GM12801 (cell line): Measurements from ENCODE around the gene ADRA2C.

Source experiments
- TF ChIP-seq, protein P1 (sequence below): IDR thresholded peaks from one replicate; pipeline ENCODE4 v1.5.1; 2011; ENCODE audit warnings: control low read depth; ENCODE audit not compliant: insufficient read length; ENCODE audit errors: extremely low read depth

The ADRA2C gene

DNA sequence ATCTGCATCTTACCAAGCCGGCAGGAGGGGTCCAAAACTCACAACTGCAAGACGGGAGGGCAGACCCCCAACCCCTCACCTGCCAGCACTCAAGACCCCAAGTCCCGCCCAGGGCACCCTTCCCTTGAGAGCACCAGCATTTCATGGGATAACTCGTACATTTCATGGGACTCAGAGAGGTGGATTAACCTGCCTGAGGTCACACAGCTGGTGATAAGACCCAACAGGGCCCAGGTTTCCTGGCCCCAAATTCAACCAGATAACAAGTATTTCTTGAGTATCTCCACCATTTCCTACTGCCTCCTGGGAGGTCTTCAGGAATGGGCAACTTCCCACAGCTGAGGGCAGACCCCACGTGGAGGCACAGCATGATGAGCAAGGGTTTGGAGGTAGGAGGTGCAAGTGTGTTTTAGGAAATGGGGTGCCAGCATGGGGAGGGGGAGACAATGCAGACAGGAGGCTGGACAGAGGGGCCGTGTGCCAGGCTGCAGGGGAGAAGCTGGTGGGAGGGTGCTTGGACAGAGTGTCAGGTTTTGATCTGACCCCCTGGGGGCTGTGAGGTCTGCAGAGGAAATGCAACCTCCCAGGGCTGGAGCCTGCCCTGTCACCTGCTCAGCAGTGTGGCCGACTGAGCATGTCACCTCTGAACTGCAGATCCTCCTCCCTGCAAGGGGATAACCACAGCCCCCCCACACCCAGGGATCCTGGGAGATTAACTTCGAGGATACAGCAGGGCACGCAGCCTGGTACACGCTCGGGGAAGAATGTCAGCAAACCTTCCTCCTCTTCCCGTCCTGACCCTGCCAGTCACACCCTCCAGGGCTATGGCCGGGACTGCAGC is 4.4 kb downstream of the ADRA2C start:
- TF ChIP-seq, protein P1, sequence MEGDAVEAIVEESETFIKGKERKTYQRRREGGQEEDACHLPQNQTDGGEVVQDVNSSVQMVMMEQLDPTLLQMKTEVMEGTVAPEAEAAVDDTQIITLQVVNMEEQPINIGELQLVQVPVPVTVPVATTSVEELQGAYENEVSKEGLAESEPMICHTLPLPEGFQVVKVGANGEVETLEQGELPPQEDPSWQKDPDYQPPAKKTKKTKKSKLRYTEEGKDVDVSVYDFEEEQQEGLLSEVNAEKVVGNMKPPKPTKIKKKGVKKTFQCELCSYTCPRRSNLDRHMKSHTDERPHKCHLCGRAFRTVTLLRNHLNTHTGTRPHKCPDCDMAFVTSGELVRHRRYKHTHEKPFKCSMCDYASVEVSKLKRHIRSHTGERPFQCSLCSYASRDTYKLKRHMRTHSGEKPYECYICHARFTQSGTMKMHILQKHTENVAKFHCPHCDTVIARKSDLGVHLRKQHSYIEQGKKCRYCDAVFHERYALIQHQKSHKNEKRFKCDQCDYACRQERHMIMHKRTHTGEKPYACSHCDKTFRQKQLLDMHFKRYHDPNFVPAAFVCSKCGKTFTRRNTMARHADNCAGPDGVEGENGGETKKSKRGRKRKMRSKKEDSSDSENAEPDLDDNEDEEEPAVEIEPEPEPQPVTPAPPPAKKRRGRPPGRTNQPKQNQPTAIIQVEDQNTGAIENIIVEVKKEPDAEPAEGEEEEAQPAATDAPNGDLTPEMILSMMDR, result no peak

GRCh38 chr4:3771164-3771809 is 5.1 kb downstream of the ADRA2C start:
- TF ChIP-seq, protein P1, result no peak

DNA sequence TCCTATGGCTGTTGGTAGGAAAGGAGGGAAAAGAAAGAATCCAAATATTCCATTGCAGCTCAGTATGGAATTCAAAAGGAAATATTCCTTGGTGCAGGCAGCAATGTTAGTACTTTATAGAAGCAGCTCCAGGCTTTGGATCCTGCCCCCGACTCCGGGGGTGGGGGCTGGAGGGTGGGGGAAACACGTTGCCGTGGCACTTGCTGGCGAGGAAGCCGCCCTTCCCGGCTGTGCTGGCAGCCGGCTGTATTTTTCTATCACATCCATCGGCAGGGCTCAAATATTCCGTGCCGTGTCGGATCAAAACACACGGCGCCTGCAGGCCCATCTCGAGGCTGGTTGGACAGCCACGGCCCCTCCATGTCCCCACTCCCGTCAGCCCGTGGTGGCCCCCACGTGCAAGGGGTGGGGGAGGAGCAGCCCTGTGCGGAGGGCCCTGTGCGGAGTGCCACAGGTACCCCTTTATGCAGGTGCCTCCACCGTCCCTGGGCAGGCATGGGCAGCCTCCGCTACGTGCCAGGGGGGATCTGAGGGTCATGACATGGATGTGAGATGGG is 5.8 kb downstream of the ADRA2C start:
- TF ChIP-seq, protein P1, result no peak

GRCh38 chr4:3772632-3773031 is 6.4 kb downstream of the ADRA2C start:
- TF ChIP-seq, protein P1, result no peak

DNA sequence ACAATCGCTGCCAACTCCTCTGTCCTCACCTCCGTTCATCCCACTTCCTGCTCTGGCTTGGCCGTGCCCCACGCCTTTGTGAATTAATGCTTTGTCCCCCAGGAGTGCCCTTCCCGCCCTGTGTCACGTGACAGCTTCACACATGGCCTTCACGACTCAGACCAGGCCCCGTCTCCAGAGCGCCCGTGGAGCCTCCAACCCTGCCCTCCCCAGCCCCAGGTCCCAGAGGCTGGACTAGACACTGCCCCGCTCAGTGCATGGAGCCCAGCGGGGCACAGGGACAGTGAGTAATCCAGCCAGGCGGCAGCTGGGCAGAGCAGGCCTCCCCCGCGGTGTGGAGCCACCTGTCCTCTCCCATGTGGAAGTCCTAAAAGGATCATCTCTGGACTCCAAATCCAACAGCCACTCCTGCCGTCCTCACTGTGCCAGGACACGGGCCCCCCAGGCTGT is 7.4 kb downstream of the ADRA2C start:
- TF ChIP-seq, protein P1, result no peak

DNA sequence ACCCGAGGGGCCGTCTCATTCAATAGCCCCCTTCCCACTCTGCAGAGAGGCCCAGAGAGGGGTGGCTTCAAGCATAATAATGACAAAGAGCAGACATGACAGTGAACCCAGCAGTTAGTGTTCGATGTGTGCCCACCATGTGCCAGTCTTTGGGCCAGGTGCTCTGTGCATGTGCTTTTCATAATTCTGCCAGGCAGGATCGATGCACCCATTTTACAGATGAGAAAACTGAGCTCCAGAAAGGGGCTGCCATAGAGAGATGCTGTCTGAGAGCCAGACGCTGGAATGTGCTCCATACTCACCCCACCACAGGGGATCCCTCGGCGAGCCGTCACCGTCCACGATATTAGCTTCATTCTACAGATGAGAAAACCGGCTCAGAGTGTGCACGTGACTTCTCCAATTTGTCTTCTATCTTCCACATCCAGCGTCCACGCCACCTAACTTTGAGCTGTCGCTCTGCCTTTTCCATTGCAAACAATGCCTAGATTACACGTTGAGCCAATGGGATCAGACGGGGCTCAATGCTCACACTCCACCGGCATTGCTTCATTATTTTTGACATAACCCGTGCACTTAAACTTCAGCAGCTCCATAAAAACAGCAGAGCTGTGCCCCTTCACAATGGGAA is 8.2 kb downstream of the ADRA2C start:
- TF ChIP-seq, protein P1, result no peak

- TF ChIP-seq, protein P1, result no peak
Observed at GRCh38 chr4:3775005-3775404, 8.8 kb downstream of the ADRA2C start.
